ENCODE measurements around the gene S100P. TPM values are rescaled to one million over a fixed set of nuclear protein-coding genes. Genes with fewer than 3 reads are reported as not detected.

Gene S100P
- total RNA-seq, 1 experiment from 2014 or later, result 0.45 TPM

DNA sequence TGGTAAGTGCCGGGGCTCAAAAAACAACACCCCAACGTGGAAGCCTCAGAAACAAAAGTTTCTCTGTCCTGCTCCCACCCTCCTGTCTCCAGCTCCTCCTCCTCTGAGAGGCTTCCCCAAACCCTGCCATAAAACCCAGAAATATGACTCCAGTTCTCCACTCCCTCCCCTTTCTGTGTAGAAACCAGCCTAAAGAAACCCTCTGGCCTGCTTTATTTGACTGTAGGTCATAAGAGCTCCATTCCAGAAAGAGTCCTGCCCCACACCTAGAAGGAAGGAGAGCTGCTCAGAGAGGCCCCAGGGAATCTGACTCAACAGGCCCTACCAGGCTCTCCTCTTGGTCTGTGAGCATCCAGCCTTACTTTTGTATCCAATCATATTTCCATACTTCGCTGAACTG lies 872 bp upstream of the S100P start:
- no peaks in the 10 kb centered on the region for H3K27me3 ChIP-seq (replicated peaks; ENCODE audit: insufficient read depth, low read depth, low read length, poor library complexity)
- CTCF ChIA-PET, result no interaction called here
- no peaks in the 10 kb centered on the region for H3K4me1 ChIP-seq (ENCODE audit: insufficient read depth, low read length, poor library complexity, severe bottlenecking)
- TF ChIP-seq, protein P1, sequence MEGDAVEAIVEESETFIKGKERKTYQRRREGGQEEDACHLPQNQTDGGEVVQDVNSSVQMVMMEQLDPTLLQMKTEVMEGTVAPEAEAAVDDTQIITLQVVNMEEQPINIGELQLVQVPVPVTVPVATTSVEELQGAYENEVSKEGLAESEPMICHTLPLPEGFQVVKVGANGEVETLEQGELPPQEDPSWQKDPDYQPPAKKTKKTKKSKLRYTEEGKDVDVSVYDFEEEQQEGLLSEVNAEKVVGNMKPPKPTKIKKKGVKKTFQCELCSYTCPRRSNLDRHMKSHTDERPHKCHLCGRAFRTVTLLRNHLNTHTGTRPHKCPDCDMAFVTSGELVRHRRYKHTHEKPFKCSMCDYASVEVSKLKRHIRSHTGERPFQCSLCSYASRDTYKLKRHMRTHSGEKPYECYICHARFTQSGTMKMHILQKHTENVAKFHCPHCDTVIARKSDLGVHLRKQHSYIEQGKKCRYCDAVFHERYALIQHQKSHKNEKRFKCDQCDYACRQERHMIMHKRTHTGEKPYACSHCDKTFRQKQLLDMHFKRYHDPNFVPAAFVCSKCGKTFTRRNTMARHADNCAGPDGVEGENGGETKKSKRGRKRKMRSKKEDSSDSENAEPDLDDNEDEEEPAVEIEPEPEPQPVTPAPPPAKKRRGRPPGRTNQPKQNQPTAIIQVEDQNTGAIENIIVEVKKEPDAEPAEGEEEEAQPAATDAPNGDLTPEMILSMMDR (conservative IDR thresholded peaks at IDR 0.05; ENCODE audit: low read depth, low read length), result no peak
- TF ChIP-seq EZH2 (IDR thresholded peaks at IDR 0.05; ENCODE audit: borderline replicate concordance, low read depth, low read length, poor library complexity, severe bottlenecking), result no peak
- H3K4me3 ChIP-seq (ENCODE audit: low read depth, low read length, poor library complexity, severe bottlenecking), result no peak overlapping the region
- no peaks in the 10 kb centered on the region for H3K9me3 ChIP-seq (ENCODE audit: low read depth, low read length, poor library complexity, severe bottlenecking)
- intact Hi-C loops (cut with micrococcal nuclease; ENCODE audit: unreplicated experiment), result no loop called here
- DNase-seq (ENCODE audit: low spot score), result no peak
- no peaks in the 10 kb centered on the region for H3K36me3 ChIP-seq (ENCODE audit: insufficient read depth, low read length, poor library complexity, severe bottlenecking)
- no TSS peak for BruUV-seq (replicated peaks)
- POLR2A ChIA-PET (ENCODE audit: low non-redundant PET), result no interaction called here
- no peak overlapping the region for H3K27ac ChIP-seq (ENCODE audit: low read depth, low read length, poor library complexity, severe bottlenecking)

DNA sequence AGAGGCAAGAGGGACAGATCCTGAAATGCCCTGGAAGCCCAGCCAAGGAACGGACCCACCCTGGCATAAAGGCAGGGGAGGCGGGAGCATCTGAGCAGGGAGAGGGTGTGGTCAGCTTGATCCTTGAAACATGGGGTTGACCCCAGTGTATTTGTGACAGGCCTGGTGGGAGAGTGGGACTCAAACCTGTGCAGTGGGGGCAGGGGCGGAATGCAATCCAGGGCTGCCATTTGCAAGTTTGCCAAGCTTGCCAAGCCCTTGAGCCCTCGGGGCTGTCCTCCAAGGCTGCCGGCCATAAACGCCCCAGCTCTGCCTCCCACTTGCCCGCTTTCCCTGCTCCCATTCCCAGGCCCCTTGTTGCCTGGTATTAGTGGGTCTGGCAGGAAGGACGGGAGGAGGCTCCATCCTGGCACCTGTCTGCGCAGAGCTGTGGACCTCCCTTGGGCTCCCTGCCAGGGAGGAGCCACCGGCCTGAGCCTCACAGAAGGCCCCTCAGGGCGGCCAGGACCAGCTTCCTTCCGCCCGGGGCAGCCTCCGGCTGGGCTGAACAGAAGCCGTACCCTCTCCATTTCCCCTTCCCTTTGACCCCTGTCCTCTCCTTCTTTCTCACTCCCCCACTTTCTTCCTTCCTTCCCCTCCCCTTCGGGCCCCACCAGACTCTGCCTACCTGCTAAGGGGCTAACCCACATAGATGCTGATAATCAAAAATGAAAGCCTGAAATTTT lies 661 bp downstream of the S100P start:
- TF ChIP-seq, protein P1 (conservative IDR thresholded peaks at IDR 0.05; ENCODE audit: low read depth, low read length), result no peak
- TF ChIP-seq EZH2 (IDR thresholded peaks at IDR 0.05; ENCODE audit: borderline replicate concordance, low read depth, low read length, poor library complexity, severe bottlenecking), result no peak
- ChIA-PET POLR2A (ENCODE audit: low non-redundant PET) (no interaction called here), CTCF (no interaction called here)
- H3K27me3 ChIP-seq (replicated peaks; ENCODE audit: insufficient read depth, low read depth, low read length, poor library complexity), result no peaks in the 10 kb centered on the region
- H3K4me3 ChIP-seq (ENCODE audit: low read depth, low read length, poor library complexity, severe bottlenecking), result no peak overlapping the region
- no peak for DNase-seq (ENCODE audit: low spot score)
- H3K4me1 ChIP-seq (ENCODE audit: insufficient read depth, low read length, poor library complexity, severe bottlenecking), result no peaks in the 10 kb centered on the region
- no peaks in the 10 kb centered on the region for H3K9me3 ChIP-seq (ENCODE audit: low read depth, low read length, poor library complexity, severe bottlenecking)
- no peak overlapping the region for H3K27ac ChIP-seq (ENCODE audit: low read depth, low read length, poor library complexity, severe bottlenecking)
- intact Hi-C loops (cut with micrococcal nuclease; ENCODE audit: unreplicated experiment), result no loop called here
- no TSS peak for BruUV-seq (replicated peaks)
- H3K36me3 ChIP-seq (ENCODE audit: insufficient read depth, low read length, poor library complexity, severe bottlenecking), result no peaks in the 10 kb centered on the region

DNA sequence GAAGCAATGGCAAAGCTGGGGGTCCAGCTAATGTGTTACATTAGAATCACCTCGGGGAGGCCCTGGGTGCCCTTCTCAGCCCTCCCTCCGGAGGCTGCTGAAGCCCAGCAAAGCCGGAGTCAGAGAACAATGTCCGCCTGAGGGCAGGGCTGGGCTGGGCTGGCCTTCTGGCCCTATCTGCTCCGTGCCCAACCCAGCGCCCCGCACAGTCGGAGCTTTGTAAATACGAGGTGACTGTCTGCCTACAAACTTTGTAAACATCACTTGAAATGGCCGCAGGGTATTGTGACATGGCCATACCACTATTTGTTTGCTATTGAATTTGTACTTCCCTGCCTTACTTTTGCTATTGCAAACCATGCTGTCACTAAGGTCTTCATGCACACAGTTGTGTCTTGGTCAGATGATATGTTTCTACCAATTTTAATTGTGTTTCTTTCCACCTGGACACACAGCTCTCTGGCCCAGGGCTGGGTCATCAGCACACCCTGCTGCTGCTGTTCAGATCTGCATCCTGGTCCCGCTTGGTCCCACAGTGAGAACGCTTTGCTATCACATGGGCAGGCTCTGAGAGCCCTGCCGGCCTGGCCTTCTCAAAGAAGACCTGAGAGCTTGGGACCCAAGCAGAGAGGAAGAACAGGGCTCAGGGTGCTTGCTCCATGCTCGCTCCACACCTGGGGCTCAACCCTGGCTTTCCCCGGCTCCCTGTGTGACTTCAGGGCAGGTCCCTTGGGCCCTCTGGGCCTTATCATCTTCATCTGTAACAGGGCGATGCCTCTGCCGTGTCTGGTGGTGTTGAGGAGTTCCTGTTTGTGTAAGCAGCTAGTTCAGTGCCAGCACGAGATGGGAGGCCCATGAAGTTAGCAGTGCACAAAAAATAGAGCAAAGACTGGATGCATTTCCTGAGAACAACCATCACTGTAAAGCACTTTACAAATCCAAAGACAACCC lies 2.3 kb downstream of the S100P start:
- intact Hi-C loops (cut with micrococcal nuclease; ENCODE audit: unreplicated experiment), result no loop called here
- ChIA-PET POLR2A (ENCODE audit: low non-redundant PET) (no interaction called here), CTCF (no interaction called here)
- no peak for TF ChIP-seq EZH2 (IDR thresholded peaks at IDR 0.05; ENCODE audit: borderline replicate concordance, low read depth, low read length, poor library complexity, severe bottlenecking)
- TF ChIP-seq, protein P1 (conservative IDR thresholded peaks at IDR 0.05; ENCODE audit: low read depth, low read length), result no peak
- Histone ChIP-seq H3K27me3 (replicated peaks; ENCODE audit: insufficient read depth, low read depth, low read length, poor library complexity) (no peaks in the 10 kb centered on the region), H3K9me3 (ENCODE audit: low read depth, low read length, poor library complexity, severe bottlenecking) (no peaks in the 10 kb centered on the region), H3K36me3 (ENCODE audit: insufficient read depth, low read length, poor library complexity, severe bottlenecking) (no peaks in the 10 kb centered on the region), H3K4me1 (ENCODE audit: insufficient read depth, low read length, poor library complexity, severe bottlenecking) (no peaks in the 10 kb centered on the region), H3K27ac (ENCODE audit: low read depth, low read length, poor library complexity, severe bottlenecking) (no peak overlapping the region), H3K4me3 (ENCODE audit: low read depth, low read length, poor library complexity, severe bottlenecking) (no peak overlapping the region)
- DNase-seq (ENCODE audit: low spot score), result no peak
- BruUV-seq (replicated peaks), result no TSS peak

Data from A673 (cell line).